Mesodermal cell (in vitro differentiated cells): ENCODE measurements around the gene ZFYVE1.
"Not testable (repeated sequence)": the region's sequence is repeated elsewhere in the genome, so short reads cannot be mapped to it uniquely, and the experiment has no call there.

ENCODE experiments used
- H3K27ac ChIP-seq: 2 replicates; pipeline ENCODE4 v1.7.0; 2013; ENCODE audit warnings: mild to moderate bottlenecking, low read depth, low read length, moderate library complexity; ENCODE audit not compliant: severe bottlenecking
- H3K36me3 ChIP-seq: 2 replicates; pipeline ENCODE4 v1.7.1; 2013; ENCODE audit warnings: mild to moderate bottlenecking, low read length, moderate library complexity; ENCODE audit not compliant: control insufficient read depth, insufficient read depth
- H3K4me1 ChIP-seq: one replicate; pipeline ENCODE4 v1.7.1; 2013; ENCODE audit warnings: mild to moderate bottlenecking, low read length; ENCODE audit not compliant: insufficient read depth, control insufficient read depth, poor library complexity, severe bottlenecking
- H3K4me3 ChIP-seq: 2 replicates; pipeline ENCODE4 v1.7.0; 2013; ENCODE audit warnings: low read length, control low read depth, mild to moderate bottlenecking; ENCODE audit not compliant: insufficient read depth, poor library complexity, severe bottlenecking; ENCODE audit errors: extremely low read depth
- H3K9me3 ChIP-seq: 2 replicates; pipeline ENCODE4 v1.7.1; 2013; ENCODE audit warnings: mild to moderate bottlenecking, low read length, moderate library complexity; ENCODE audit not compliant: control insufficient read depth
- WGBS, 2 experiments: methylation state at CpG; one replicate each; pipeline ENCODE4 v1.1.5; 2013; ENCODE audit warnings: missing lambda C conversion rate in 2 of 2; ENCODE audit not compliant: insufficient coverage in 2 of 2; 5-methylcytosine and 5-hydroxymethylcytosine counted together

Gene ZFYVE1

GRCh38 chr14:73004641-73005040 is 22.3 kb downstream of the ZFYVE1 start:
- H3K4me3 ChIP-seq, H3K27ac ChIP-seq, H3K4me1 ChIP-seq, H3K9me3 ChIP-seq: not testable (repeated sequence)
- WGBS, 2 experiments, result 98 to 99% methylated on average over 5 to 7 of the region's 9 CpGs
- H3K36me3 ChIP-seq, result peaks cover 63% of the 10 kb centered on the region

DNA sequence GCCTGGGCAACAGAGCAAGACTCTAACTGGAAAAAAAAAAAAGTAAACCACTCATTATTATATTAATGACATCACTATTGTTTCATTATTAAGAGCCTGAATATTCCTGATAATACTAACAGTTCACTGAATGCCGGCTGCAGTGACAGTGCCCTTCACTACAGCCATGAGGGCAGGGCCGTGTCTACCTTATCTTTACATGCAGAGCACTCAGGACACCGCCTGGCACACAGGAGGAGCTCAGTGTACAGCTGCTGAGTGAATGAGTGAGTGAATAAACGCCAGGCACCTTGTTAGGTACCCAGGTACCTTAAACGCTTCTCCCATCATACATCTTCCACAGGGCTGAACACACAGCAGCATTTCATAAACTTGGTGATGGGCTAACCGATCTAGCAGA is 23.2 kb downstream of the ZFYVE1 start:
- H3K36me3 ChIP-seq, result peaks cover 57% of the 10 kb centered on the region
- no peak overlapping the region for H3K27ac ChIP-seq
- no peaks in the 10 kb centered on the region for H3K9me3 ChIP-seq
- no peak overlapping the region for H3K4me3 ChIP-seq
- H3K4me1 ChIP-seq, result no peaks in the 10 kb centered on the region
- WGBS, 2 experiments, result 100% methylated on average over 2 to 4 of the region's 6 CpGs

DNA sequence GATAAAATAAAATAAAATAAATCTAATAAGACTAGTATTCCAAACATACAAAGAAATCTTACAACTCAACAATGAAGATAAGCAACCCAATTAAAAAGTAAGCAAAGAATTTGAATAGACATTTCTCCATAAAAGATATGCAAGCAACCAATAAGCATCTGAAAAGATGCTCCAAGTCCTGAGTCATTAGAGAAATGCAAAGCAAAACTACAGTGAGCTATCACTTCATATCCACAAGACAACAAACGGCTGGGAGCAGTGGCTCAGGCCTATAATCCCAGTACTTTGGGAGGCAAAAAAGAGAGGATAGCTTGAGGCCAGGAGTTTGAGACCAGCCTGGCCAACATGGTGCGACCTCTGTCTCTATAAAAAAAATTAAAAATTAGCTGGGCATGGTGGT is 26.8 kb downstream of the ZFYVE1 start:
- WGBS, 2 experiments, result 80 to 100% methylated on average over 1 of the region's 2 CpGs
- peaks cover 59% of the 10 kb centered on the region for H3K36me3 ChIP-seq
- H3K4me1 ChIP-seq, result no peaks in the 10 kb centered on the region
- H3K27ac ChIP-seq, result no peak overlapping the region
- H3K9me3 ChIP-seq, result no peaks in the 10 kb centered on the region
- H3K4me3 ChIP-seq, result no peak overlapping the region

DNA sequence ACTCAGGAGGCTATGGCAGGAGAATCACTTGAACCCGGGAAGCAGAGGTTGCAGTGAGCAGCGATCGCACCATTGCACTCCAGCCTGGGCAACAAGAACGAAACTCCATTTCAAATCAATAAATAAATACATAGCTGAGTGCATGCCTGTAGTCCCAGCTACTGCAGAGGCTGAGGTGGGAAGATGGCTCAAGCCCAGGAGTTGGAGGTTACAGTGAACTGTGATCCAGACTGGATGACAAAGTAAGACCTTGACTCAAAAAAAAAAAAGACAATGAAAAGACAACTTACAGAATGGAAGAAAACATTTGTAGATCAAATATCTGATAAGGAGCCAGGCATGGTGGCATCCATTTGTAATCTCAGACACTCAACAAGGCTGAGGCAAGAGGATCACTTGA is 27.6 kb downstream of the ZFYVE1 start:
- Histone ChIP-seq H3K9me3 (no peaks in the 10 kb centered on the region), H3K27ac (no peak overlapping the region), H3K4me1 (no peaks in the 10 kb centered on the region), H3K36me3 (peaks cover 58% of the 10 kb centered on the region), H3K4me3 (no peak overlapping the region)
- 96% methylated on average over 4 of the region's 4 CpGs; no CpG with 5 or more reads in 1 of the 2 experiments for WGBS, 2 experiments

DNA sequence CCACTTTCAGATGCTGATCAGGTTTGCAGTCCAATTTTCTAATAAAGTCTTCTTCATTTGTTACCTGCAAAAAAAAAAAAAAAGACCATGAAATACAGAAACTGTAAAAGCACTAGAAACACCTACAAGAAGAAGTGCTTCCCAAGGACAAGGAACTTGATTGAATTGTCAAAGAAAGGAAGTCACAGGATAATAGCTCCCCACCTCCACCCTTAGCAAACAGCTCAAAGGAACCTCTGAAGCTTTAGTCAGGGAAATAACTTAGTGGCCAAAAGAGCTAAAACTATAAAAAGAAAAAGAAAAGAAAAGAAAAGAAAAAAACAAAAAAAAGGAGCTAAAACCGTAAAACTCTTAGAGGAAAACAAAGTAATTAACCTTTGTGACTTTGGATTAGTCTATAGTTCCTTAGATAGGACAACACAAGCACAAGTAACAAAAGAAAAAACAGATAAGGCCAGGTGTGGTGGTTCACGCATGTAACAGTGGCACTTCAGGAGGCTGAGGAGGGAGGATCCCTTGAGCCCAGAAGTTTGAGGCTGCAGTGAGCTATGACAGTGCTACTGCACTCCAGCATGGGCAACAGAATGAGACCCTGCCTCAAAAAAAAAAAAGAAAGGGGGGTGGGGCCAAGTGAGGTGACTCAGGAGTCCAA is 28.5 kb downstream of the ZFYVE1 start:
- Histone ChIP-seq H3K36me3 (peaks cover 62% of the 10 kb centered on the region), H3K27ac (no peak overlapping the region), H3K9me3 (no peaks in the 10 kb centered on the region), H3K4me1 (no peaks in the 10 kb centered on the region), H3K4me3 (no peak overlapping the region)
- 100% methylated on average over 1 of the region's 2 CpGs for WGBS, 2 experiments

- Histone ChIP-seq H3K9me3 (no peaks in the 10 kb centered on the region), H3K4me3 (no peak overlapping the region), H3K4me1 (no peaks in the 10 kb centered on the region), H3K36me3 (peaks cover 71% of the 10 kb centered on the region), H3K27ac (no peak overlapping the region)
- WGBS, 2 experiments, result 93 to 98% methylated on average over 6 of the region's 6 CpGs
These were observed 30.0 kb downstream of the ZFYVE1 start for GRCh38 chr14:72996916-72997315.

GRCh38 chr14:72990171-72990570 is 36.7 kb downstream of the ZFYVE1 start:
- no peak overlapping the region for H3K27ac ChIP-seq
- no peak overlapping the region for H3K4me3 ChIP-seq
- WGBS, 2 experiments, result 95 to 97% methylated on average over 5 to 6 of the region's 8 CpGs
- no peaks in the 10 kb centered on the region for H3K9me3 ChIP-seq
- H3K36me3 ChIP-seq, result peaks cover 68% of the 10 kb centered on the region
- no peaks in the 10 kb centered on the region for H3K4me1 ChIP-seq

DNA sequence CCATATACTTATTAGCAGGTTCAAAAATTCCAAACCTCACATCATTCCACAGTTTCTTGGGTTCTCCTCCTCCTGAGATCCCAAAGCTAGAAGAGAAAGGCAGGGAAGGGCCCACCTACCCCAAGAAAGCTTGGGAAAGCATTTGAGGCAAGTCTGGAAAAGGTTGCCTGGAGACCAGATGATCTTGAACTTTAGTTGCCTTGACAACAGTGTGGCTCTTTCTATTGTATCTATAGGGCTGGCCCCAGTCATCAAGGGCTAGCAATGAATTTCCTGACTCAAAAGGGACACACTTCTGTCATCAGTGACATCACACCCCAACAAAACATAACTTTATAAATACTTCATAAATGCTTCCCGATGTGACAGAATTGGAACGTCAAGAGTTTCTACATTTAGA is 40.0 kb downstream of the ZFYVE1 start:
- Histone ChIP-seq H3K4me3 (no peak overlapping the region), H3K36me3 (peaks cover 66% of the 10 kb centered on the region), H3K4me1 (no peaks in the 10 kb centered on the region), H3K9me3 (no peaks in the 10 kb centered on the region), H3K27ac (no peak overlapping the region)
- WGBS, 2 experiments, result 100% methylated on average over 2 of the region's 2 CpGs; no CpG with 5 or more reads in 1 of the 2 experiments

- H3K36me3 ChIP-seq, result peaks cover 67% of the 10 kb centered on the region
- no peaks in the 10 kb centered on the region for H3K9me3 ChIP-seq
- WGBS, 2 experiments, result 94% methylated on average over 2 of the region's 3 CpGs; no CpG with 5 or more reads in 1 of the 2 experiments
- H3K4me3 ChIP-seq, result no peak overlapping the region
- no peak overlapping the region for H3K27ac ChIP-seq
- H3K4me1 ChIP-seq, result no peaks in the 10 kb centered on the region
These were observed 40.7 kb downstream of the ZFYVE1 start for GRCh38 chr14:72986214-72986613.

GRCh38 chr14:72982146-72982708 is 44.7 kb downstream of the ZFYVE1 start:
- no peak overlapping the region for H3K4me3 ChIP-seq
- WGBS, 2 experiments, result 74 to 93% methylated on average over 2 to 3 of the region's 3 CpGs
- H3K4me1 ChIP-seq, result no peaks in the 10 kb centered on the region
- H3K9me3 ChIP-seq, result no peaks in the 10 kb centered on the region
- H3K36me3 ChIP-seq, result peaks cover 77% of the 10 kb centered on the region
- no peak overlapping the region for H3K27ac ChIP-seq

DNA sequence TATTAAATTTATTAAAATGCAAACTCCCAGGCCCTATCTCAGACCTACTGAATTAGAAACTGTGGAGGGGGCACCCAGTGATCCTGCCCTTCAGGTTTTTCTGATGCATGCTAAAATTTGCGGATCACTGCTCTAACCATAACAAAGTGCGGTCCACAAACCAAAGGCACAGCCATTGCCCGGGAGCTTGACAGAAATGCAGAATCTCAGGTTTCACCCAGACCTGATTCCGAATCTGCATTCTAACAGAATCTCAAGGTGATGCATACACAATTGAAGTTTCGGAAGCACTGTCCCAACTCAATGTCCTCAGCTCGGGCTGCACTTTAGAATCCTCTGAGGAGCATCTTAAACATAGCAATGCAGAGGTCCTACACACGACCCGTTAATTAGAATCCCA is 46.0 kb downstream of the ZFYVE1 start:
- 89 to 96% methylated on average over 8 of the region's 8 CpGs for WGBS, 2 experiments
- H3K4me3 ChIP-seq, result no peak overlapping the region
- no peaks in the 10 kb centered on the region for H3K9me3 ChIP-seq
- no peak overlapping the region for H3K27ac ChIP-seq
- H3K36me3 ChIP-seq, result peaks cover 76% of the 10 kb centered on the region
- H3K4me1 ChIP-seq, result no peaks in the 10 kb centered on the region
